IMR-90 (cell line): ENCODE data around the gene SRSF2. TPM values are rescaled to one million over a fixed set of nuclear protein-coding genes. Genes with fewer than 3 reads are reported as not detected.

Experiments
- ATAC-seq: fragments of 200-7000 bp; cut with Tn5 transposase; 2 replicates; pipeline ENCODE4 v1.9.1; 2020; ENCODE audit warnings: low read depth, mild to moderate bottlenecking, moderate library complexity
- BruUV-seq: library from RNA; stranded (reverse); fragments of 400-500 nt; replicated peaks from 2 replicates; lab custom pipeline; 2021; lab: Mats Ljungman, UMichigan
- CTCF ChIA-PET: fragments of 300-600 bp; formaldehyde crosslinking; extraction: SDS; loops from one replicate; lab custom pipeline; 2021; ENCODE audit warnings: antibody characterized with exemption; lab: Yijun Ruan, JAX
- POLR2A ChIA-PET: fragments of 300-600 bp; sonication (Branson Sonifier 250); formaldehyde crosslinking; loops from one replicate; lab custom pipeline; 2022; ENCODE audit warnings: antibody characterized with exemption; ENCODE audit not compliant: unreplicated experiment; lab: Charles Lee
- DNase-seq: peaks from one replicate; pipeline ENCODE4 v3.0.0; 2013
- H2AFZ ChIP-seq: replicated peaks from 2 replicates; pipeline ENCODE3; 2013; ENCODE audit warnings: low read length, mild to moderate bottlenecking; ENCODE audit not compliant: poor library complexity
- H2AK5ac ChIP-seq: 2 replicates; pipeline ENCODE4 v1.6.1; 2013; ENCODE audit warnings: low read depth, low read length, inconsistent platforms
- H2AK9ac ChIP-seq: replicated peaks from 2 replicates; pipeline ENCODE3; 2013; ENCODE audit warnings: mild to moderate bottlenecking, low read depth, low read length, moderate library complexity; ENCODE audit not compliant: poor library complexity
- H2BK120ac ChIP-seq: 2 replicates; pipeline ENCODE4 v1.6.1; 2013; ENCODE audit warnings: low read depth, low read length, inconsistent platforms
- H2BK15ac ChIP-seq: 3 replicates; pipeline ENCODE4 v1.6.1; 2013; ENCODE audit warnings: low read depth, low read length, inconsistent platforms
- H2BK20ac ChIP-seq: 2 replicates; pipeline ENCODE4 v1.6.1; 2013; ENCODE audit warnings: low read depth, mild to moderate bottlenecking, inconsistent platforms, low read length, moderate library complexity
- H2BK5ac ChIP-seq: 2 replicates; pipeline ENCODE4 v1.6.1; 2013; ENCODE audit warnings: mild to moderate bottlenecking, low read depth, low read length, inconsistent platforms; ENCODE audit not compliant: poor library complexity, severe bottlenecking
- H3K14ac ChIP-seq: replicated peaks from 2 replicates; pipeline ENCODE4 v1.6.1; 2013; ENCODE audit warnings: low read depth, low read length, inconsistent platforms
- H3K18ac ChIP-seq: 2 replicates; pipeline ENCODE4 v1.6.1; 2013; ENCODE audit warnings: low read depth, low read length, control low read depth
- H3K23ac ChIP-seq: 2 replicates; pipeline ENCODE4 v1.6.1; 2013; ENCODE audit warnings: low read depth, low read length, inconsistent platforms
- H3K27ac ChIP-seq: 2 replicates; pipeline ENCODE4 v1.5.1; 2013; ENCODE audit warnings: mild to moderate bottlenecking, control low read depth, low read length; ENCODE audit not compliant: insufficient read depth
- H3K27me3 ChIP-seq: 2 replicates; pipeline ENCODE4 v1.6.1; 2013; ENCODE audit warnings: low read length; ENCODE audit not compliant: control insufficient read depth, insufficient read depth
- H3K36me3 ChIP-seq: 2 replicates; pipeline ENCODE4 v1.6.1; 2013; ENCODE audit warnings: low read length, mixed read lengths; ENCODE audit not compliant: control insufficient read depth, insufficient read depth
- H3K4ac ChIP-seq: 2 replicates; pipeline ENCODE4 v1.6.1; 2013; ENCODE audit warnings: low read depth, low read length, inconsistent platforms
- H3K4me1 ChIP-seq: 2 replicates; pipeline ENCODE4 v1.6.1; 2013; ENCODE audit warnings: low read length, mixed read lengths; ENCODE audit not compliant: control insufficient read depth, insufficient read depth
- H3K4me2 ChIP-seq: 2 replicates; pipeline ENCODE4 v1.6.1; 2013; ENCODE audit warnings: low read depth, mild to moderate bottlenecking, control low read depth, low read length, moderate library complexity
- H3K4me3 ChIP-seq: 2 replicates; pipeline ENCODE4 v1.5.1; 2013; ENCODE audit warnings: low read depth, mild to moderate bottlenecking, control low read depth, low read length, moderate library complexity; ENCODE audit not compliant: insufficient read depth
- H3K56ac ChIP-seq: 2 replicates; pipeline ENCODE4 v1.6.1; 2013; ENCODE audit warnings: low read length, inconsistent platforms; ENCODE audit not compliant: insufficient read depth; ENCODE audit errors: extremely low read depth
- H3K79me1 ChIP-seq, 2 experiments: 2 replicates each; pipeline ENCODE4 v1.6.1; 2013; ENCODE audit warnings: low read length in 2 of 2, inconsistent platforms in 1 of 2, low read depth in 1 of 2
- H3K9ac ChIP-seq: 2 replicates; pipeline ENCODE4 v1.6.1; 2013; ENCODE audit warnings: low read depth, low read length, control low read depth
- H3K9me1 ChIP-seq: 2 replicates; pipeline ENCODE4 v1.6.1; 2013; ENCODE audit warnings: low read length, inconsistent platforms; ENCODE audit not compliant: insufficient read depth
- H3K9me3 ChIP-seq: 2 replicates; pipeline ENCODE4 v1.6.1; 2013; ENCODE audit warnings: low read length; ENCODE audit not compliant: control insufficient read depth, insufficient read depth
- H4K20me1 ChIP-seq: 2 replicates; pipeline ENCODE4 v1.6.1; 2013; ENCODE audit warnings: low read length, inconsistent platforms; ENCODE audit not compliant: insufficient read depth
- H4K5ac ChIP-seq: 2 replicates; pipeline ENCODE4 v1.6.1; 2013; ENCODE audit warnings: mild to moderate bottlenecking, low read depth, low read length, control low read depth
- H4K8ac ChIP-seq, 2 experiments: 2 replicates each; pipeline ENCODE4 v1.6.1; 2013; ENCODE audit warnings: low read depth in 2 of 2, low read length in 2 of 2, control low read depth in 1 of 2, inconsistent platforms in 1 of 2
- H4K91ac ChIP-seq: 2 replicates; pipeline ENCODE4 v1.6.1; 2013; ENCODE audit warnings: low read depth, low read length, inconsistent platforms; ENCODE audit not compliant: insufficient read depth
- CTCF ChIP-seq: conservative IDR thresholded peaks from 2 replicates; pipeline ENCODE4 v1.5.1; 2012; ENCODE audit warnings: mild to moderate bottlenecking, low read depth, low read length, improper control_type of control experiment
- FOS ChIP-seq: fragments of 150-350 bp; IDR thresholded peaks from 2 replicates; pipeline ENCODE4 v1.6.1; 2016; ENCODE audit warnings: low read depth, low read length
- MAFK ChIP-seq: IDR thresholded peaks from 2 replicates; pipeline ENCODE4 v1.6.1; 2012; ENCODE audit warnings: low read depth, low read length, improper control_type of control experiment
- MAZ ChIP-seq: IDR thresholded peaks from 2 replicates; pipeline ENCODE4 v1.6.1; 2012; ENCODE audit warnings: low read depth, mild to moderate bottlenecking, low read length, improper control_type of control experiment, moderate library complexity, borderline replicate concordance
- MXI1 ChIP-seq: IDR thresholded peaks from 2 replicates; pipeline ENCODE4 v1.6.1; 2012; ENCODE audit warnings: low read depth, mild to moderate bottlenecking, low read length, moderate library complexity, borderline replicate concordance
- NFE2L2 ChIP-seq: fragments of 150-350 bp; IDR thresholded peaks from 2 replicates; pipeline ENCODE4 v1.6.1; 2016; ENCODE audit warnings: low read depth, mild to moderate bottlenecking, low read length
- WGBS, 2 experiments: methylation state at CpG; one replicate each; pipeline versions ENCODE4 v1.1.5 to v1.1.7; 2013; ENCODE audit warnings: missing lambda C conversion rate in 2 of 2; ENCODE audit not compliant: insufficient read length in 1 of 2; ENCODE audit errors: extremely low coverage in 2 of 2; 5-methylcytosine and 5-hydroxymethylcytosine counted together
- dilution Hi-C: fragments of 300-500 bp; cut with HindIII; formaldehyde crosslinking; loops from one replicate; pipeline ENCODE4 v1.14.3; 2018; ENCODE audit warnings: low sequenced_read_pairs; ENCODE audit not compliant: unreplicated experiment
- in situ Hi-C: fragments of 300-500 bp; cut with MboI; formaldehyde crosslinking; loops from 3 replicates; pipeline ENCODE4 v1.14.3; 2019; ENCODE audit warnings: low sequenced_read_pairs, inconsistent platforms, mixed read lengths
- intact Hi-C: fragments of 100-400 bp; cut with micrococcal nuclease; formaldehyde crosslinking; loops from 2 replicates; pipeline ENCODE4 v1.10.0; 2022
- polyA plus RNA-seq, 3 experiments: library from polyadenylated mRNA; depleted of rRNA; stranded (reverse); fragments of >200 nt; gene quantifications; 2 replicates each; pipeline ENCODE4 v1.2.3, GENCODE V29; 2012; ENCODE audit warnings: low replicate concordance in 1 of 3
- total RNA-seq: library from RNA; depleted of rRNA; stranded (reverse); fragments of >200 nt; gene quantifications from 2 replicates; pipeline ENCODE4 v1.2.3, GENCODE V29; 2012

The SRSF2 gene
- total and polyA plus RNA-seq, 2 of the 4 experiments (the other 2 are of a cell fraction): 98.0 to 296 TPM

GRCh38 chr17:76775021-76775600 lies 38.0 kb upstream of the SRSF2 start:
- H3K56ac ChIP-seq: no peak overlapping the region
- 100% methylated on average over 1 of the region's 10 CpGs; no CpG with 5 or more reads in 1 of the 2 experiments for WGBS, 2 experiments
- no peak overlapping the region for H2BK15ac ChIP-seq
- dilution Hi-C loops: no loop called here
- CTCF ChIA-PET: no interaction called here
- ATAC-seq (no peak), DNase-seq (no peak)
- H3K79me1 ChIP-seq: no peaks in the 10 kb centered on the region
- peaks cover 2% of the 10 kb centered on the region for H3K4me1 ChIP-seq
- peaks cover 25% of the 10 kb centered on the region for H3K36me3 ChIP-seq
- POLR2A ChIA-PET: no interaction called here
- H3K9ac ChIP-seq: no peak overlapping the region
- no peak overlapping the region for H3K18ac ChIP-seq
- H3K4me2 ChIP-seq: no peak overlapping the region
- no peak overlapping the region for H4K8ac ChIP-seq
- H3K23ac ChIP-seq: no peak overlapping the region
- no peaks in the 10 kb centered on the region for H4K20me1 ChIP-seq
- no peak overlapping the region for H3K14ac ChIP-seq
- no peak overlapping the region for H2BK120ac ChIP-seq
- H3K4me3 ChIP-seq: no peak overlapping the region
- H2AK5ac ChIP-seq: no peak overlapping the region
- H3K9me3 ChIP-seq: no peaks in the 10 kb centered on the region
- BruUV-seq: no TSS peak
- TF ChIP-seq MXI1 (no peak), FOS (no peak), NFE2L2 (no peak), MAZ (no peak), MAFK (no peak), CTCF (no peak)
- no peak overlapping the region for H2AFZ ChIP-seq
- H3K27ac ChIP-seq: no peak overlapping the region
- H2BK20ac ChIP-seq: no peak overlapping the region
- in situ Hi-C loops: no loop called here
- no peaks in the 10 kb centered on the region for H3K9me1 ChIP-seq
- H4K91ac ChIP-seq: no peak overlapping the region
- H3K27me3 ChIP-seq: no peaks in the 10 kb centered on the region
- H2AK9ac ChIP-seq: no peak overlapping the region
- H2BK5ac ChIP-seq: no peak overlapping the region
- no peak overlapping the region for H4K5ac ChIP-seq
- intact Hi-C loops: no loop called here
- H3K4ac ChIP-seq: no peak overlapping the region
